H9 (cell line): ENCODE measurements around the gene LYST. TPM values are rescaled to one million over a fixed set of nuclear protein-coding genes. Genes with fewer than 3 reads are reported as not detected.

ENCODE experiments used
- DNase-seq: peaks from one replicate; pipeline ENCODE4 v3.0.0-alpha.2; 2017
- H2AFZ ChIP-seq: one replicate; pipeline ENCODE4 v1.6.1; 2013; ENCODE audit warnings: mild to moderate bottlenecking, low read length, control low read depth, moderate library complexity
- H2AK5ac ChIP-seq: 2 replicates; pipeline ENCODE4 v1.6.1; 2013; ENCODE audit warnings: low read length, control low read depth, mixed read lengths; ENCODE audit not compliant: insufficient read length
- H2BK120ac ChIP-seq: one replicate; pipeline ENCODE4 v1.6.1; 2013; ENCODE audit warnings: low read depth, mild to moderate bottlenecking, low read length, control low read depth, inconsistent platforms; ENCODE audit not compliant: poor library complexity, severe bottlenecking
- H2BK12ac ChIP-seq: 2 replicates; pipeline ENCODE4 v1.6.1; 2013; ENCODE audit warnings: low read length, control low read depth, mixed read lengths, low read depth; ENCODE audit not compliant: insufficient read length
- H2BK15ac ChIP-seq: 2 replicates; pipeline ENCODE4 v1.6.1; 2013; ENCODE audit warnings: low read depth, low read length, control low read depth
- H2BK20ac ChIP-seq: one replicate; pipeline ENCODE4 v1.6.1; 2013; ENCODE audit warnings: low read depth, mild to moderate bottlenecking, low read length, control low read depth, inconsistent platforms; ENCODE audit not compliant: poor library complexity, severe bottlenecking
- H2BK5ac ChIP-seq: 2 replicates; pipeline ENCODE4 v1.6.1; 2013; ENCODE audit warnings: low read length, control low read depth, mixed read lengths; ENCODE audit not compliant: insufficient read length
- H3K14ac ChIP-seq: 2 replicates; pipeline ENCODE4 v1.6.1; 2013; ENCODE audit warnings: low read length, control low read depth; ENCODE audit not compliant: insufficient read depth
- H3K18ac ChIP-seq: 2 replicates; pipeline ENCODE4 v1.6.1; 2013; ENCODE audit warnings: low read depth, mild to moderate bottlenecking, mixed read lengths, low read length, control low read depth; ENCODE audit not compliant: insufficient read length
- H3K23ac ChIP-seq: 2 replicates; pipeline ENCODE4 v1.6.1; 2013; ENCODE audit warnings: low read length, control low read depth, mixed read lengths, low read depth; ENCODE audit not compliant: insufficient read length
- H3K23me2 ChIP-seq: 2 replicates; pipeline ENCODE4 v1.6.1; 2013; ENCODE audit warnings: low read depth, mild to moderate bottlenecking, mixed read lengths, low read length, control low read depth; ENCODE audit not compliant: insufficient read length, poor library complexity, severe bottlenecking
- H3K27ac ChIP-seq: 2 replicates; pipeline ENCODE4 v1.5.1; 2013; ENCODE audit warnings: low read length, control low read depth, mixed read lengths, low read depth; ENCODE audit not compliant: insufficient read length
- H3K27me3 ChIP-seq: 2 replicates; pipeline ENCODE4 v1.6.1; 2013; ENCODE audit warnings: low read length, control low read depth, inconsistent platforms; ENCODE audit not compliant: insufficient read depth
- H3K4ac ChIP-seq: 2 replicates; pipeline ENCODE4 v1.6.1; 2013; ENCODE audit warnings: low read depth, mild to moderate bottlenecking, control low read depth, inconsistent platforms, low read length, moderate library complexity
- H3K4me1 ChIP-seq: 2 replicates; pipeline ENCODE4 v1.6.1; 2013; ENCODE audit warnings: low read length, control low read depth, inconsistent platforms; ENCODE audit not compliant: insufficient read depth
- H3K4me2 ChIP-seq: 2 replicates; pipeline ENCODE4 v1.6.1; 2013; ENCODE audit warnings: low read length, control low read depth, mixed read lengths; ENCODE audit not compliant: insufficient read length, insufficient read depth
- H3K56ac ChIP-seq: 2 replicates; pipeline ENCODE4 v1.6.1; 2013; ENCODE audit warnings: low read depth, mild to moderate bottlenecking, mixed read lengths, low read length, control low read depth; ENCODE audit not compliant: insufficient read length
- H3K79me1 ChIP-seq: 2 replicates; pipeline ENCODE4 v1.6.1; 2013; ENCODE audit warnings: low read depth, mild to moderate bottlenecking, moderate library complexity, low read length, control low read depth, inconsistent platforms; ENCODE audit not compliant: insufficient read depth, poor library complexity, severe bottlenecking
- H3K79me2 ChIP-seq: 2 replicates; pipeline ENCODE4 v1.6.1; 2013; ENCODE audit warnings: low read length, control low read depth, inconsistent platforms; ENCODE audit not compliant: insufficient read depth
- H3K9ac ChIP-seq: 2 replicates; pipeline ENCODE4 v1.6.1; 2013; ENCODE audit warnings: low read length, control low read depth, mixed read lengths; ENCODE audit not compliant: insufficient read length; ENCODE audit errors: extremely low read depth
- H3K9me3 ChIP-seq: one replicate; pipeline ENCODE4 v1.6.1; 2013; ENCODE audit warnings: low read depth, low read length, inconsistent platforms; ENCODE audit not compliant: control insufficient read depth
- H3T11ph ChIP-seq: one replicate; pipeline ENCODE4 v1.6.1; 2013; ENCODE audit warnings: mild to moderate bottlenecking, low read length, control low read depth, inconsistent platforms
- H4K20me1 ChIP-seq: one replicate; pipeline ENCODE4 v1.6.1; 2013; ENCODE audit not compliant: control insufficient read depth, insufficient read length, insufficient read depth
- H4K5ac ChIP-seq: 2 replicates; pipeline ENCODE4 v1.6.1; 2013; ENCODE audit warnings: low read depth, mild to moderate bottlenecking, mixed read lengths, low read length, control low read depth; ENCODE audit not compliant: insufficient read length
- H4K8ac ChIP-seq: replicated peaks from 2 replicates; pipeline ENCODE4 v1.6.1; 2013; ENCODE audit warnings: low read length, control low read depth, mixed read lengths, low read depth; ENCODE audit not compliant: insufficient read length
- H4K91ac ChIP-seq: 2 replicates; pipeline ENCODE4 v1.6.1; 2013; ENCODE audit warnings: low read depth, mild to moderate bottlenecking, moderate library complexity, mixed read lengths, low read length, control low read depth; ENCODE audit not compliant: insufficient read length
- H3K27ac Mint-ChIP-seq, 3 experiments: 2 replicates in 2 of 3; 3 replicates in 1 of 3; pipeline ENCODE4 v1.8.0; 2020 to 2021; ENCODE audit warnings: mixed read lengths in 3 of 3, mild to moderate bottlenecking in 1 of 3, moderate library complexity in 1 of 3
- H3K27me3 Mint-ChIP-seq: 2 replicates; pipeline ENCODE4 v1.8.0; 2021; ENCODE audit warnings: low read depth, mild to moderate bottlenecking, moderate library complexity, mixed read lengths
- H3K36me3 Mint-ChIP-seq, 3 experiments: 2 replicates in 2 of 3; 3 replicates in 1 of 3; pipeline ENCODE4 v1.8.0; 2020 to 2021; ENCODE audit warnings: low read depth in 3 of 3, mixed read lengths in 3 of 3; ENCODE audit not compliant: insufficient read depth in 1 of 3
- H3K4me1 Mint-ChIP-seq, 2 experiments: 2 replicates each; pipeline ENCODE4 v1.8.0; 2020; ENCODE audit warnings: mixed read lengths in 2 of 2
- H3K4me3 Mint-ChIP-seq, 2 experiments: 2 replicates in 1 of 2; 3 replicates in 1 of 2; pipeline ENCODE4 v1.8.0; 2020 to 2021; ENCODE audit warnings: mild to moderate bottlenecking in 2 of 2, mixed read lengths in 2 of 2, moderate library complexity in 1 of 2
- H3K9me3 Mint-ChIP-seq, 2 experiments: 2 replicates in 1 of 2; 3 replicates in 1 of 2; pipeline ENCODE4 v1.8.0; 2020; ENCODE audit warnings: mild to moderate bottlenecking in 2 of 2, mixed read lengths in 2 of 2, moderate library complexity in 1 of 2
- CTCF ChIP-seq: fragments of 200-600 bp; sonication (generic); conservative IDR thresholded peaks from 3 replicates; pipeline ENCODE4 v1.8.0; 2021; ENCODE audit warnings: antibody characterized with exemption, mild to moderate bottlenecking
- WGBS: extraction: QIAGEN DNeasy Blood & Tissue Kit; methylation state at CpG from one replicate; pipeline ENCODE4 v1.1.7; 2013; ENCODE audit warnings: missing lambda C conversion rate, low lambda C conversion rate, mixed read lengths; ENCODE audit not compliant: insufficient read length; ENCODE audit errors: extremely low coverage; 5-methylcytosine and 5-hydroxymethylcytosine counted together
- total RNA-seq: library from RNA; stranded (reverse); gene quantifications from 2 replicates; pipeline ENCODE4 v1.2.1, GENCODE V29; 2021

The LYST gene
- total RNA-seq, 1 experiment from 2014 or later = 0.13 TPM

GRCh38 chr1:235614442-235614954, 252.2 kb downstream of the LYST start:
- H3K27ac ChIP-seq = no peak overlapping the region
- peaks cover 0 to 14% (median 5%) of the 10 kb centered on the region in 3 experiments; a peak in 4 of 7 replicates for H3K36me3 Mint-ChIP-seq
- H3K4me1 ChIP-seq = no peaks in the 10 kb centered on the region; the same call in 1 of the 2 replicates

More at GRCh38 chr1:235614442-235614954, 252.2 kb downstream of the LYST start:
- WGBS = no CpG with 5 or more reads among the region's 7 CpGs
- Histone ChIP-seq H3K23ac (no peak overlapping the region), H3K14ac (no peak overlapping the region), H3K27me3 (no peaks in the 10 kb centered on the region), H2BK20ac (no peak overlapping the region), H3T11ph (no peak overlapping the region), H4K5ac (no peak overlapping the region), H4K8ac (no peak overlapping the region), H4K20me1 (no peaks in the 10 kb centered on the region), H2BK15ac (no peak overlapping the region), H4K91ac (no peak overlapping the region), H3K79me2 (0 out of 2 replicates have a peak, but pooled peaks cover 1% of the 10 kb centered on the region), H2AFZ (no peak overlapping the region), H3K9me3 (no peaks in the 10 kb centered on the region), H3K23me2 (no peaks in the 10 kb centered on the region), H2AK5ac (no peak overlapping the region), H3K18ac (no peak overlapping the region), H2BK5ac (no peak overlapping the region), H3K79me1 (no peaks in the 10 kb centered on the region), H3K9ac (no peak overlapping the region), H3K4ac (no peak overlapping the region), H3K56ac (no peak overlapping the region), H2BK120ac (no peak overlapping the region), H2BK12ac (no peak overlapping the region), H3K4me2 (no peak overlapping the region)
- Mint-ChIP-seq H3K27me3 (no peaks in the 10 kb centered on the region), H3K9me3 (no peaks in the 10 kb centered on the region), H3K27ac (no peak overlapping the region; a peak in 1 of 7 replicates), H3K4me3 (no peak overlapping the region), H3K4me1 (peaks cover 4 to 10% of the 10 kb centered on the region in 2 experiments; a peak in 2 of 4 replicates)
- no peak for TF ChIP-seq CTCF
- DNase-seq = no peak
